GM23248 (cell line): Measurements from ENCODE around the gene ABCG5. TPM values are rescaled to one million over a fixed set of nuclear protein-coding genes. Genes with fewer than 3 reads are reported as not detected.

Source experiments
- DNase-seq: peaks from one replicate; pipeline ENCODE4 v3.0.0-alpha.2; 2015
- H2AFZ ChIP-seq: fragments of 200-600 bp; sonication (generic); 2 replicates; pipeline ENCODE4 v1.6.1; 2016; ENCODE audit warnings: antibody characterized with exemption
- H3F3A ChIP-seq: fragments of 200-600 bp; sonication (generic); 2 replicates; pipeline ENCODE4 v1.6.1; 2016; ENCODE audit warnings: mild to moderate bottlenecking, antibody characterized with exemption, mixed run types; ENCODE audit not compliant: insufficient read depth
- H3K27ac ChIP-seq: fragments of 200-600 bp; sonication (generic); 2 replicates; pipeline ENCODE4 v1.5.1; 2016; ENCODE audit warnings: mild to moderate bottlenecking
- H3K27me3 ChIP-seq: fragments of 200-600 bp; sonication (generic); replicated peaks from 2 replicates; pipeline ENCODE4 v1.6.1; 2016; ENCODE audit warnings: mild to moderate bottlenecking; ENCODE audit not compliant: insufficient read depth
- H3K36me3 ChIP-seq: fragments of 200-600 bp; sonication (generic); 2 replicates; pipeline ENCODE4 v1.6.1; 2016; ENCODE audit warnings: low read depth, mild to moderate bottlenecking
- H3K4me1 ChIP-seq: fragments of 200-600 bp; sonication (generic); 2 replicates; pipeline ENCODE4 v1.6.1; 2016; ENCODE audit warnings: mild to moderate bottlenecking; ENCODE audit not compliant: insufficient read depth
- H3K4me2 ChIP-seq: fragments of 200-600 bp; sonication (generic); one replicate; pipeline ENCODE4 v1.6.1; 2016; ENCODE audit warnings: mild to moderate bottlenecking; ENCODE audit not compliant: unreplicated experiment
- H3K4me3 ChIP-seq: fragments of 200-600 bp; sonication (generic); 2 replicates; pipeline ENCODE4 v1.5.1; 2016; ENCODE audit warnings: mild to moderate bottlenecking
- H3K79me2 ChIP-seq: fragments of 200-600 bp; sonication (generic); 2 replicates; pipeline ENCODE4 v1.6.1; 2016; ENCODE audit warnings: mild to moderate bottlenecking; ENCODE audit not compliant: insufficient read depth
- H3K9ac ChIP-seq: fragments of 200-600 bp; sonication (generic); 2 replicates; pipeline ENCODE4 v1.6.1; 2016; ENCODE audit warnings: mild to moderate bottlenecking
- H3K9me2 ChIP-seq: fragments of 200-600 bp; sonication (generic); 2 replicates; pipeline ENCODE4 v1.6.1; 2016; ENCODE audit warnings: mixed run types, mild to moderate bottlenecking, moderate library complexity; ENCODE audit not compliant: insufficient read depth
- H3K9me3 ChIP-seq: fragments of 200-600 bp; sonication (generic); one replicate; pipeline ENCODE4 v1.6.1; 2017; ENCODE audit warnings: low read depth
- H4K20me1 ChIP-seq: fragments of 200-600 bp; sonication (generic); 2 replicates; pipeline ENCODE4 v1.6.0; 2016; ENCODE audit not compliant: insufficient read depth
- EZH2 ChIP-seq: fragments of 200-600 bp; sonication (generic); IDR thresholded peaks from 2 replicates; pipeline ENCODE4 v1.6.1; 2018; ENCODE audit warnings: antibody characterized with exemption, mild to moderate bottlenecking; ENCODE audit not compliant: insufficient read depth, poor library complexity, severe bottlenecking
- EZH2phosphoT487 ChIP-seq: fragments of 200-600 bp; sonication (generic); IDR thresholded peaks from 2 replicates; pipeline ENCODE4 v1.6.1; 2018; ENCODE audit warnings: antibody characterized with exemption, moderate library complexity, mild to moderate bottlenecking, low read depth; ENCODE audit not compliant: insufficient read depth
- WGBS, 2 experiments: methylation state at CpG; one replicate each; pipeline ENCODE4 v1.1.6; 2015 to 2017; ENCODE audit warnings: low lambda C conversion rate in 2 of 2, low coverage in 1 of 2; ENCODE audit errors: missing lambda C conversion rate in 2 of 2; 5-methylcytosine and 5-hydroxymethylcytosine counted together
- in situ Hi-C: fragments of 300-500 bp; cut with MboI; formaldehyde crosslinking; loops from 2 replicates; pipeline ENCODE4 v1.15.0; 2020
- polyA plus RNA-seq: library from polyadenylated mRNA; unstranded; fragments of >200 nt; fragmentation: Nextera tagmentation; extraction: Ambion mirVana; gene quantifications from 2 replicates; pipeline ENCODE4 v1.2.1, GENCODE V29; 2016
- total RNA-seq: library from RNA; depleted of rRNA; stranded (reverse); fragments of >200 nt; shearing (Covaris generic); gene quantifications from 2 replicates; pipeline ENCODE4 v1.2.3, GENCODE V29; 2014

ABCG5 gene
- total and polyA plus RNA-seq, 2 experiments from 2014 or later: not detected

- Histone ChIP-seq H3K4me1 (no peaks in the 10 kb centered on the region), H3K79me2 (no peaks in the 10 kb centered on the region), H3K4me2 (no peak overlapping the region), H3F3A (no peaks in the 10 kb centered on the region), H3K36me3 (no peaks in the 10 kb centered on the region), H3K9ac (no peak overlapping the region), H3K27ac (no peak overlapping the region), H4K20me1 (no peaks in the 10 kb centered on the region), H2AFZ (peak overlapping the region; percentile 28; the same call in 1 of the 2 replicates), H3K9me3 (no peaks in the 10 kb centered on the region), H3K27me3 (peaks cover 31% of the 10 kb centered on the region), H3K4me3 (no peak overlapping the region), H3K9me2 (no peaks in the 10 kb centered on the region)
- peak; percentile 44 for DNase-seq
- 31 to 36% methylated on average over 3 of the region's 3 CpGs for WGBS, 2 experiments
- TF ChIP-seq EZH2: no peak
- no peak for TF ChIP-seq EZH2phosphoT487
- in situ Hi-C loops: no loop called here
These were observed 6.2 kb downstream of the ABCG5 start for GRCh38 chr2:43832457-43832856.

- Histone ChIP-seq H2AFZ (peak overlapping the region; percentile 28; the same call in 1 of the 2 replicates), H3K9me2 (no peaks in the 10 kb centered on the region), H3K9ac (no peak overlapping the region), H3K27ac (no peak overlapping the region), H3F3A (no peaks in the 10 kb centered on the region), H3K36me3 (no peaks in the 10 kb centered on the region), H3K4me1 (no peaks in the 10 kb centered on the region), H3K27me3 (peaks cover 28% of the 10 kb centered on the region), H4K20me1 (no peaks in the 10 kb centered on the region), H3K4me3 (peak overlapping the region; percentile 23; the same call in 1 of the 2 replicates), H3K79me2 (no peaks in the 10 kb centered on the region), H3K4me2 (peak overlapping the region; percentile 54), H3K9me3 (no peaks in the 10 kb centered on the region)
- in situ Hi-C loops: no loop called here
- DNase-seq: peak; percentile 25
- TF ChIP-seq EZH2 (no peak), EZH2phosphoT487 (no peak)
- WGBS, 2 experiments: 17 to 19% methylated on average over 35 to 42 of the region's 54 CpGs
These were observed 6.9 kb downstream of the ABCG5 start for GRCh38 chr2:43831543-43832294.

- no peak for DNase-seq
- Histone ChIP-seq H3K4me3 (no peak overlapping the region), H3K27me3 (peaks cover 38% of the 10 kb centered on the region), H3K27ac (no peak overlapping the region), H3K79me2 (no peaks in the 10 kb centered on the region), H3K4me1 (no peaks in the 10 kb centered on the region), H3K4me2 (no peak overlapping the region), H3F3A (no peaks in the 10 kb centered on the region), H3K9ac (no peak overlapping the region), H3K36me3 (no peaks in the 10 kb centered on the region), H3K9me2 (no peaks in the 10 kb centered on the region), H2AFZ (no peak overlapping the region), H4K20me1 (no peaks in the 10 kb centered on the region), H3K9me3 (no peaks in the 10 kb centered on the region)
- 91% methylated on average over 17 of the region's 17 CpGs for WGBS, 2 experiments
- no peak for TF ChIP-seq EZH2
- TF ChIP-seq EZH2phosphoT487: no peak
- in situ Hi-C loops: no loop called here
These were observed 12.1 kb downstream of the ABCG5 start for GRCh38 chr2:43826305-43827250.

GRCh38 chr2:43825841-43826240 lies 12.8 kb downstream of the ABCG5 start:
- H3K4me2 ChIP-seq: no peak overlapping the region
- no peak overlapping the region for H2AFZ ChIP-seq
- 61 to 63% methylated on average over 3 of the region's 3 CpGs for whole genome bisulfite sequencing, 2 experiments
- H3K27ac ChIP-seq: no peak overlapping the region
- H4K20me1 ChIP-seq: no peaks in the 10 kb centered on the region
- no peak for DNase-seq
- no peaks in the 10 kb centered on the region for H3K36me3 ChIP-seq
- no peaks in the 10 kb centered on the region for H3K9me3 ChIP-seq
- H3K4me1 ChIP-seq: no peaks in the 10 kb centered on the region
- no peaks in the 10 kb centered on the region for H3K79me2 ChIP-seq
- no peak overlapping the region for H3K4me3 ChIP-seq
- H3K27me3 ChIP-seq: peaks cover 31% of the 10 kb centered on the region
- no peak overlapping the region for H3K9ac ChIP-seq
- no peaks in the 10 kb centered on the region for H3F3A ChIP-seq
- TF ChIP-seq EZH2: no peak
- no peak for TF ChIP-seq EZH2phosphoT487
- no peaks in the 10 kb centered on the region for H3K9me2 ChIP-seq
- in situ Hi-C loops: no loop called here
